Measurements from ENCODE around the gene ZSWIM4. TPM values are rescaled to one million over a fixed set of nuclear protein-coding genes. Genes with fewer than 3 reads are reported as not detected.

Gene ZSWIM4
- polyA plus RNA-seq, 2 of the 4 experiments (the other 2 are of a cell fraction), result 1.6 to 3.4 TPM

GRCh38 chr19:13782537-13782936 lies 12.7 kb upstream of the ZSWIM4 start:
- Histone ChIP-seq H3K4me2 (no peak overlapping the region), H3K27ac (no peak overlapping the region), H3K4me3 (no peak overlapping the region), H3K4me1 (peaks cover 18% of the 10 kb centered on the region; the same call in 2 of the 3 replicates), H3K9me3 (no peaks in the 10 kb centered on the region)
- no peak for FAIRE-seq
- no peak for DNase-seq (ENCODE audit: low read depth in 1 of 2, low spot score in 1 of 2)
- 87% methylated on average over 8 of the region's 8 CpGs for WGBS (ENCODE audit: missing lambda C conversion rate)
- TF ChIP-seq EP300 (IDR thresholded peaks at IDR 0.05), result no peak
- TF ChIP-seq, protein P1, sequence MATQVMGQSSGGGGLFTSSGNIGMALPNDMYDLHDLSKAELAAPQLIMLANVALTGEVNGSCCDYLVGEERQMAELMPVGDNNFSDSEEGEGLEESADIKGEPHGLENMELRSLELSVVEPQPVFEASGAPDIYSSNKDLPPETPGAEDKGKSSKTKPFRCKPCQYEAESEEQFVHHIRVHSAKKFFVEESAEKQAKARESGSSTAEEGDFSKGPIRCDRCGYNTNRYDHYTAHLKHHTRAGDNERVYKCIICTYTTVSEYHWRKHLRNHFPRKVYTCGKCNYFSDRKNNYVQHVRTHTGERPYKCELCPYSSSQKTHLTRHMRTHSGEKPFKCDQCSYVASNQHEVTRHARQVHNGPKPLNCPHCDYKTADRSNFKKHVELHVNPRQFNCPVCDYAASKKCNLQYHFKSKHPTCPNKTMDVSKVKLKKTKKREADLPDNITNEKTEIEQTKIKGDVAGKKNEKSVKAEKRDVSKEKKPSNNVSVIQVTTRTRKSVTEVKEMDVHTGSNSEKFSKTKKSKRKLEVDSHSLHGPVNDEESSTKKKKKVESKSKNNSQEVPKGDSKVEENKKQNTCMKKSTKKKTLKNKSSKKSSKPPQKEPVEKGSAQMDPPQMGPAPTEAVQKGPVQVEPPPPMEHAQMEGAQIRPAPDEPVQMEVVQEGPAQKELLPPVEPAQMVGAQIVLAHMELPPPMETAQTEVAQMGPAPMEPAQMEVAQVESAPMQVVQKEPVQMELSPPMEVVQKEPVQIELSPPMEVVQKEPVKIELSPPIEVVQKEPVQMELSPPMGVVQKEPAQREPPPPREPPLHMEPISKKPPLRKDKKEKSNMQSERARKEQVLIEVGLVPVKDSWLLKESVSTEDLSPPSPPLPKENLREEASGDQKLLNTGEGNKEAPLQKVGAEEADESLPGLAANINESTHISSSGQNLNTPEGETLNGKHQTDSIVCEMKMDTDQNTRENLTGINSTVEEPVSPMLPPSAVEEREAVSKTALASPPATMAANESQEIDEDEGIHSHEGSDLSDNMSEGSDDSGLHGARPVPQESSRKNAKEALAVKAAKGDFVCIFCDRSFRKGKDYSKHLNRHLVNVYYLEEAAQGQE (IDR thresholded peaks at IDR 0.05), result no peak
- TF ChIP-seq, protein P2, sequence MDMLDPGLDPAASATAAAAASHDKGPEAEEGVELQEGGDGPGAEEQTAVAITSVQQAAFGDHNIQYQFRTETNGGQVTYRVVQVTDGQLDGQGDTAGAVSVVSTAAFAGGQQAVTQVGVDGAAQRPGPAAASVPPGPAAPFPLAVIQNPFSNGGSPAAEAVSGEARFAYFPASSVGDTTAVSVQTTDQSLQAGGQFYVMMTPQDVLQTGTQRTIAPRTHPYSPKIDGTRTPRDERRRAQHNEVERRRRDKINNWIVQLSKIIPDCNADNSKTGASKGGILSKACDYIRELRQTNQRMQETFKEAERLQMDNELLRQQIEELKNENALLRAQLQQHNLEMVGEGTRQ (IDR thresholded peaks at IDR 0.05), result no peak
- TF ChIP-seq, protein P3, sequence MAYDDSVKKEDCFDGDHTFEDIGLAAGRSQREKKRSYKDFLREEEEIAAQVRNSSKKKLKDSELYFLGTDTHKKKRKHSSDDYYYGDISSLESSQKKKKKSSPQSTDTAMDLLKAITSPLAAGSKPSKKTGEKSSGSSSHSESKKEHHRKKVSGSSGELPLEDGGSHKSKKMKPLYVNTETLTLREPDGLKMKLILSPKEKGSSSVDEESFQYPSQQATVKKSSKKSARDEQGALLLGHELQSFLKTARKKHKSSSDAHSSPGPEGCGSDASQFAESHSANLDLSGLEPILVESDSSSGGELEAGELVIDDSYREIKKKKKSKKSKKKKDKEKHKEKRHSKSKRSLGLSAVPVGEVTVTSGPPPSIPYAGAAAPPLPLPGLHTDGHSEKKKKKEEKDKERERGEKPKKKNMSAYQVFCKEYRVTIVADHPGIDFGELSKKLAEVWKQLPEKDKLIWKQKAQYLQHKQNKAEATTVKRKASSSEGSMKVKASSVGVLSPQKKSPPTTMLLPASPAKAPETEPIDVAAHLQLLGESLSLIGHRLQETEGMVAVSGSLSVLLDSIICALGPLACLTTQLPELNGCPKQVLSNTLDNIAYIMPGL (CRISPR knock-in tag; IDR thresholded peaks at IDR 0.05; ENCODE audit: borderline replicate concordance), result no peak
- no peak for TF ChIP-seq TP53 (CRISPR knock-in tag; IDR thresholded peaks at IDR 0.05)
- TF ChIP-seq HDAC2 (IDR thresholded peaks at IDR 0.05), result no peak
- TF ChIP-seq CTCF (IDR thresholded peaks at IDR 0.05), result no peak
- no peak for TF ChIP-seq HEYL (CRISPR knock-in tag; IDR thresholded peaks at IDR 0.05)
- no peak for TF ChIP-seq MAX (IDR thresholded peaks at IDR 0.05)
- no peak for TF ChIP-seq FOXS1 (CRISPR knock-in tag; IDR thresholded peaks at IDR 0.05)
- ChIA-PET POLR2A (interaction anchor here (0.7 kb wide), 1 partner anchor 10 kb away, joined by 4 read pairs; no protein-coding TSS in a partner anchor), CTCF (interaction anchor here (0.7 to 7.9 kb wide), 4 partner anchors 54 to 332 kb away, joined by 3 to 48 read pairs (median 4); no protein-coding TSS in a partner anchor)
- no peak for ATAC-seq

DNA sequence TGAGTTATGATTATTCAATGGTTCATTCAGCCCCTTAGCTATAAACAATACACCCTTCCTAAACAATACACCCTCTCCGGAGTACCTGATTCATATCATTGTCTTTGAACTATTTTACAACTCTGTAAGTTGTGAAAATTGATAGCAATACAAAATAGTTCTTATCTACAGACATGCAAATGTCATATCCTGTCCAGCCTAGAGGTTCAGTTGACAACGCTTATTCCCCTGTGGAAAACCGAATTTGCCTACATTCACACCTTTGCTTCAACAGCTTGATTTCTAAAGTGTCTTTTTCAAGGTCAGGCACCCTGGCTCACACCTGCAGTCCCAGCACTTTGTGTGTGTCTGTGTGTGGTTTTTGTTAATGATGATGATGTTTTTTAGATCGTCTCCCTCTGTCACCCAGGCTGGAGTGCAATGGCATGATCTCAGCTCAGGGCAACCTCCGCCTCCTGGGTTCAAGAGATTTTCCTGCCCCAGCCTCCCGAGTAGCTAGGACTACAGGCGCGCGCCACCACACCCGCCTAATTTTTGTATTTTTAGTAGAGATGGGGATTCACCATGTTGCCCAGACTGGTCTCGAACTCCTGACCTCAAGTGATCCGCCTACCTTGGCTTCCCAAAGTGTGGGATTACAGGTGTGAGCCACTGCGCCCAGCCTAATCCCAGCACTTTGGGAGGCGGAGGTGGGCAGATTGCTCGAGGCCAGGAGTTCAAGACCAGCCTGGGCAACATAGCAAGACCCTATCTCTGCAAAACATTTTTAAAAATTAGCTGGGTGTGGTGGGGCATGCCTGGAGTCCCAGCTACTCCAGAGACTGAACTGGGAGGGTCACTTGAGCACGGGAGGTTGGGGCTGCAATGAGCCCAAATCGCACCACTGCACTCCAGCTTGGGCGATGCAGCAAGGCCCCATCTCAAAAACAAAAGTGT lies 11.4 kb upstream of the ZSWIM4 start:
- no peak for ATAC-seq
- no peak for DNase-seq (ENCODE audit: low read depth in 1 of 2, low spot score in 1 of 2)
- WGBS (ENCODE audit: missing lambda C conversion rate), result 85% methylated on average over 15 of the region's 18 CpGs
- Histone ChIP-seq H3K9me3 (no peaks in the 10 kb centered on the region), H3K4me3 (no peak overlapping the region), H3K27ac (peak overlapping the region in 1 of 2 experiments; percentile 88; a peak in 3 of 6 replicates), H3K4me1 (peaks cover 24% of the 10 kb centered on the region; the same call in 2 of the 3 replicates), H3K4me2 (no peak overlapping the region)
- POLR2A ChIA-PET, result no interaction called here
- CTCF ChIA-PET, result interaction anchor here (0.6 to 7.9 kb wide), 12 partner anchors 9 to 246 kb away, joined by 3 to 48 read pairs (median 4); partner anchors contain the start of genes C19orf53 and ZSWIM4
- no peak for FAIRE-seq
- TF ChIP-seq EP300 (IDR thresholded peaks at IDR 0.05) (no peak), HOXB13 (CRISPR knock-in tag; IDR thresholded peaks at IDR 0.05; ENCODE audit: low read depth) (no peak), FOXS1 (CRISPR knock-in tag; IDR thresholded peaks at IDR 0.05) (no peak), CHD4 (IDR thresholded peaks at IDR 0.05; ENCODE audit: borderline replicate concordance) (no peak), BHLHE40 (IDR thresholded peaks at IDR 0.05; ENCODE audit: low read depth, low read length) (no peak), NFE2L2 (conservative IDR thresholded peaks at IDR 0.05; ENCODE audit: low read length) (no peak), JUNB (IDR thresholded peaks at IDR 0.05) (no peak), HEYL (CRISPR knock-in tag; IDR thresholded peaks at IDR 0.05) (no peak), EHMT2 (IDR thresholded peaks at IDR 0.05; ENCODE audit: low read depth) (no peak), MAX (IDR thresholded peaks at IDR 0.05) (no peak), HES2 (IDR thresholded peaks at IDR 0.05) (no peak)
- TF ChIP-seq, protein P1 (IDR thresholded peaks at IDR 0.05), result no peak
- TF ChIP-seq, protein P4, sequence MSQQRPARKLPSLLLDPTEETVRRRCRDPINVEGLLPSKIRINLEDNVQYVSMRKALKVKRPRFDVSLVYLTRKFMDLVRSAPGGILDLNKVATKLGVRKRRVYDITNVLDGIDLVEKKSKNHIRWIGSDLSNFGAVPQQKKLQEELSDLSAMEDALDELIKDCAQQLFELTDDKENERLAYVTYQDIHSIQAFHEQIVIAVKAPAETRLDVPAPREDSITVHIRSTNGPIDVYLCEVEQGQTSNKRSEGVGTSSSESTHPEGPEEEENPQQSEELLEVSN (IDR thresholded peaks at IDR 0.05; ENCODE audit: borderline replicate concordance, low read depth), result no peak

Measured in A549 (cell line).